Astrocyte (in vitro differentiated cells and primary cell): ENCODE measurements around the gene KCNQ1. TPM values are rescaled to one million over a fixed set of nuclear protein-coding genes. Genes with fewer than 3 reads are reported as not detected.

Source experiments
- DNase-seq: peaks from one replicate; pipeline ENCODE4 v3.0.0-alpha.2; 2010; ENCODE audit warnings: low read depth
- FAIRE-seq: peaks from 2 replicates; lab custom pipeline; 2011; peaks lifted over from hg19 to GRCh38; lab: Jason Lieb, UNC
- H2AFZ ChIP-seq: 2 replicates; pipeline ENCODE4 v1.6.0; 2012; ENCODE audit warnings: low read depth, low read length, inconsistent platforms
- H3K27ac ChIP-seq: 2 replicates; pipeline ENCODE4 v1.5.1; 2011; ENCODE audit warnings: low read depth, low read length, inconsistent platforms
- H3K27me3 ChIP-seq: 2 replicates; pipeline ENCODE4 v1.6.0; 2011; ENCODE audit warnings: low read length, inconsistent platforms; ENCODE audit not compliant: insufficient read depth
- H3K36me3 ChIP-seq: 2 replicates; pipeline ENCODE4 v1.5.1; 2011; ENCODE audit warnings: low read length, inconsistent platforms; ENCODE audit not compliant: insufficient read depth
- H3K4me1 ChIP-seq: 2 replicates; pipeline ENCODE4 v1.5.1; 2011; ENCODE audit warnings: low read length, inconsistent platforms; ENCODE audit not compliant: insufficient read depth
- H3K4me2 ChIP-seq: 2 replicates; pipeline ENCODE4 v1.6.0; 2012; ENCODE audit warnings: low read length, inconsistent platforms
- H3K4me3 ChIP-seq: 2 replicates; pipeline ENCODE4 v1.5.1; 2011; ENCODE audit warnings: low read depth, mild to moderate bottlenecking, low read length, inconsistent platforms; ENCODE audit not compliant: insufficient read depth
- H3K79me2 ChIP-seq: 2 replicates; pipeline ENCODE4 v1.6.0; 2012; ENCODE audit warnings: mild to moderate bottlenecking, low read length, inconsistent platforms; ENCODE audit not compliant: insufficient read depth
- H3K9ac ChIP-seq: 2 replicates; pipeline ENCODE4 v1.6.0; 2012; ENCODE audit warnings: mild to moderate bottlenecking, low read length, inconsistent platforms
- H3K9me3 ChIP-seq: 2 replicates; pipeline ENCODE4 v1.5.1; 2012; ENCODE audit warnings: low read depth, mild to moderate bottlenecking, low read length, inconsistent platforms; ENCODE audit not compliant: insufficient read depth
- H4K20me1 ChIP-seq: 2 replicates; pipeline ENCODE4 v1.6.0; 2012; ENCODE audit warnings: low read length, inconsistent platforms; ENCODE audit not compliant: insufficient read depth
- H3K27ac Mint-ChIP-seq: one replicate; pipeline ENCODE4 v1.8.0; 2021; ENCODE audit warnings: mild to moderate bottlenecking, mixed read lengths; ENCODE audit not compliant: unreplicated experiment
- H3K27me3 Mint-ChIP-seq: one replicate; pipeline ENCODE4 v1.8.0; 2021; ENCODE audit warnings: low read depth, mixed read lengths; ENCODE audit not compliant: unreplicated experiment
- H3K36me3 Mint-ChIP-seq: one replicate; pipeline ENCODE4 v1.8.0; 2021; ENCODE audit warnings: low read depth, mixed read lengths; ENCODE audit not compliant: unreplicated experiment
- H3K4me1 Mint-ChIP-seq: one replicate; pipeline ENCODE4 v1.8.0; 2021; ENCODE audit warnings: low read depth, mixed read lengths; ENCODE audit not compliant: unreplicated experiment
- H3K4me3 Mint-ChIP-seq: one replicate; pipeline ENCODE4 v1.8.0; 2021; ENCODE audit warnings: mild to moderate bottlenecking, moderate library complexity, mixed read lengths; ENCODE audit not compliant: unreplicated experiment
- H3K9me3 Mint-ChIP-seq: one replicate; pipeline ENCODE4 v1.8.0; 2021; ENCODE audit warnings: mild to moderate bottlenecking, mixed read lengths; ENCODE audit not compliant: unreplicated experiment
- EZH2 ChIP-seq: IDR thresholded peaks from 2 replicates; pipeline ENCODE4 v1.6.1; 2012; ENCODE audit warnings: mild to moderate bottlenecking, low read length, inconsistent platforms; ENCODE audit not compliant: insufficient read depth
- total RNA-seq: library from RNA; stranded (reverse); gene quantifications from 2 replicates; pipeline ENCODE4 v1.2.1, GENCODE V29; 2021
- TF ChIP-seq, protein P1 (sequence below): IDR thresholded peaks from 2 replicates; pipeline ENCODE4 v1.5.1; 2011; ENCODE audit warnings: low read depth, mild to moderate bottlenecking, inconsistent platforms, low read length, moderate library complexity; ENCODE audit not compliant: insufficient read depth

KCNQ1 gene
- total RNA-seq, 1 donor from 2014 or later, result not detected

- H3K36me3 ChIP-seq, result no peaks in the 10 kb centered on the region
These were observed 15.2 kb downstream of the KCNQ1 start for GRCh38 chr11:2459796-2460531.

GRCh38 chr11:2460540-2461252, 15.9 kb downstream of the KCNQ1 start:
- no peak for FAIRE-seq

More at GRCh38 chr11:2459796-2460531, 15.2 kb downstream of the KCNQ1 start:
- no peak overlapping the region for H3K4me3 ChIP-seq
- H3K4me1 ChIP-seq, result no peaks in the 10 kb centered on the region
- Mint-ChIP-seq H3K4me3 (no peak overlapping the region), H3K27me3 (peaks cover 56% of the 10 kb centered on the region), H3K27ac (no peak overlapping the region), H3K4me1 (no peaks in the 10 kb centered on the region), H3K9me3 (peaks cover 6% of the 10 kb centered on the region), H3K36me3 (no peaks in the 10 kb centered on the region)
- no peaks in the 10 kb centered on the region for H3K79me2 ChIP-seq
- DNase-seq (no peak), FAIRE-seq (no peak)
- H3K4me2 ChIP-seq, result no peak overlapping the region
- H3K27ac ChIP-seq, result no peak overlapping the region
- H3K27me3 ChIP-seq, result peaks cover 2% of the 10 kb centered on the region
- TF ChIP-seq, protein P1, sequence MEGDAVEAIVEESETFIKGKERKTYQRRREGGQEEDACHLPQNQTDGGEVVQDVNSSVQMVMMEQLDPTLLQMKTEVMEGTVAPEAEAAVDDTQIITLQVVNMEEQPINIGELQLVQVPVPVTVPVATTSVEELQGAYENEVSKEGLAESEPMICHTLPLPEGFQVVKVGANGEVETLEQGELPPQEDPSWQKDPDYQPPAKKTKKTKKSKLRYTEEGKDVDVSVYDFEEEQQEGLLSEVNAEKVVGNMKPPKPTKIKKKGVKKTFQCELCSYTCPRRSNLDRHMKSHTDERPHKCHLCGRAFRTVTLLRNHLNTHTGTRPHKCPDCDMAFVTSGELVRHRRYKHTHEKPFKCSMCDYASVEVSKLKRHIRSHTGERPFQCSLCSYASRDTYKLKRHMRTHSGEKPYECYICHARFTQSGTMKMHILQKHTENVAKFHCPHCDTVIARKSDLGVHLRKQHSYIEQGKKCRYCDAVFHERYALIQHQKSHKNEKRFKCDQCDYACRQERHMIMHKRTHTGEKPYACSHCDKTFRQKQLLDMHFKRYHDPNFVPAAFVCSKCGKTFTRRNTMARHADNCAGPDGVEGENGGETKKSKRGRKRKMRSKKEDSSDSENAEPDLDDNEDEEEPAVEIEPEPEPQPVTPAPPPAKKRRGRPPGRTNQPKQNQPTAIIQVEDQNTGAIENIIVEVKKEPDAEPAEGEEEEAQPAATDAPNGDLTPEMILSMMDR, result no peak
- TF ChIP-seq EZH2, result no peak
- no peaks in the 10 kb centered on the region for H4K20me1 ChIP-seq
- no peak overlapping the region for H2AFZ ChIP-seq
- H3K9ac ChIP-seq, result no peak overlapping the region
- no peaks in the 10 kb centered on the region for H3K9me3 ChIP-seq

More at GRCh38 chr11:2460540-2461252, 15.9 kb downstream of the KCNQ1 start:
- H3K36me3 Mint-ChIP-seq, result no peaks in the 10 kb centered on the region
- Histone ChIP-seq H3K9me3 (no peaks in the 10 kb centered on the region), H3K9ac (no peak overlapping the region), H3K4me3 (no peak overlapping the region), H3K27ac (no peak overlapping the region), H3K4me1 (no peaks in the 10 kb centered on the region), H3K36me3 (no peaks in the 10 kb centered on the region), H4K20me1 (no peaks in the 10 kb centered on the region), H3K79me2 (no peaks in the 10 kb centered on the region), H3K4me2 (no peak overlapping the region), H2AFZ (no peak overlapping the region), H3K27me3 (peaks cover 2% of the 10 kb centered on the region)
- H3K9me3 Mint-ChIP-seq, result peaks cover 1% of the 10 kb centered on the region
- no peak for DNase-seq
- H3K27me3 Mint-ChIP-seq, result peaks cover 53% of the 10 kb centered on the region
- TF ChIP-seq, protein P1, result no peak
- TF ChIP-seq EZH2, result no peak
- H3K4me3 Mint-ChIP-seq, result no peak overlapping the region
- no peak overlapping the region for H3K27ac Mint-ChIP-seq
- H3K4me1 Mint-ChIP-seq, result no peaks in the 10 kb centered on the region
